H9 (cell line): ENCODE measurements around the gene ZNF175. TPM values are rescaled to one million over a fixed set of nuclear protein-coding genes. Genes with fewer than 3 reads are reported as not detected.

Experiments used
- DNase-seq: peaks from one replicate; pipeline ENCODE4 v3.0.0-alpha.2; 2017
- H2AFZ ChIP-seq: one replicate; pipeline ENCODE4 v1.6.1; 2013; ENCODE audit warnings: mild to moderate bottlenecking, low read length, control low read depth, moderate library complexity
- H2AK5ac ChIP-seq: 2 replicates; pipeline ENCODE4 v1.6.1; 2013; ENCODE audit warnings: low read length, control low read depth, mixed read lengths; ENCODE audit not compliant: insufficient read length
- H2BK120ac ChIP-seq: one replicate; pipeline ENCODE4 v1.6.1; 2013; ENCODE audit warnings: low read depth, mild to moderate bottlenecking, low read length, control low read depth, inconsistent platforms; ENCODE audit not compliant: poor library complexity, severe bottlenecking
- H2BK12ac ChIP-seq: 2 replicates; pipeline ENCODE4 v1.6.1; 2013; ENCODE audit warnings: low read length, control low read depth, mixed read lengths, low read depth; ENCODE audit not compliant: insufficient read length
- H2BK15ac ChIP-seq: 2 replicates; pipeline ENCODE4 v1.6.1; 2013; ENCODE audit warnings: low read depth, low read length, control low read depth
- H2BK20ac ChIP-seq: one replicate; pipeline ENCODE4 v1.6.1; 2013; ENCODE audit warnings: low read depth, mild to moderate bottlenecking, low read length, control low read depth, inconsistent platforms; ENCODE audit not compliant: poor library complexity, severe bottlenecking
- H2BK5ac ChIP-seq: 2 replicates; pipeline ENCODE4 v1.6.1; 2013; ENCODE audit warnings: low read length, control low read depth, mixed read lengths; ENCODE audit not compliant: insufficient read length
- H3K14ac ChIP-seq: 2 replicates; pipeline ENCODE4 v1.6.1; 2013; ENCODE audit warnings: low read length, control low read depth; ENCODE audit not compliant: insufficient read depth
- H3K18ac ChIP-seq: 2 replicates; pipeline ENCODE4 v1.6.1; 2013; ENCODE audit warnings: low read depth, mild to moderate bottlenecking, mixed read lengths, low read length, control low read depth; ENCODE audit not compliant: insufficient read length
- H3K23ac ChIP-seq: 2 replicates; pipeline ENCODE4 v1.6.1; 2013; ENCODE audit warnings: low read length, control low read depth, mixed read lengths, low read depth; ENCODE audit not compliant: insufficient read length
- H3K23me2 ChIP-seq: 2 replicates; pipeline ENCODE4 v1.6.1; 2013; ENCODE audit warnings: low read depth, mild to moderate bottlenecking, mixed read lengths, low read length, control low read depth; ENCODE audit not compliant: insufficient read length, poor library complexity, severe bottlenecking
- H3K27ac ChIP-seq: 2 replicates; pipeline ENCODE4 v1.5.1; 2013; ENCODE audit warnings: low read length, control low read depth, mixed read lengths, low read depth; ENCODE audit not compliant: insufficient read length
- H3K27me3 ChIP-seq: 2 replicates; pipeline ENCODE4 v1.6.1; 2013; ENCODE audit warnings: low read length, control low read depth, inconsistent platforms; ENCODE audit not compliant: insufficient read depth
- H3K4ac ChIP-seq: 2 replicates; pipeline ENCODE4 v1.6.1; 2013; ENCODE audit warnings: low read depth, mild to moderate bottlenecking, control low read depth, inconsistent platforms, low read length, moderate library complexity
- H3K4me1 ChIP-seq: 2 replicates; pipeline ENCODE4 v1.6.1; 2013; ENCODE audit warnings: low read length, control low read depth, inconsistent platforms; ENCODE audit not compliant: insufficient read depth
- H3K4me2 ChIP-seq: 2 replicates; pipeline ENCODE4 v1.6.1; 2013; ENCODE audit warnings: low read length, control low read depth, mixed read lengths; ENCODE audit not compliant: insufficient read length, insufficient read depth
- H3K56ac ChIP-seq: 2 replicates; pipeline ENCODE4 v1.6.1; 2013; ENCODE audit warnings: low read depth, mild to moderate bottlenecking, mixed read lengths, low read length, control low read depth; ENCODE audit not compliant: insufficient read length
- H3K79me1 ChIP-seq: 2 replicates; pipeline ENCODE4 v1.6.1; 2013; ENCODE audit warnings: low read depth, mild to moderate bottlenecking, moderate library complexity, low read length, control low read depth, inconsistent platforms; ENCODE audit not compliant: insufficient read depth, poor library complexity, severe bottlenecking
- H3K79me2 ChIP-seq: 2 replicates; pipeline ENCODE4 v1.6.1; 2013; ENCODE audit warnings: low read length, control low read depth, inconsistent platforms; ENCODE audit not compliant: insufficient read depth
- H3K9ac ChIP-seq: 2 replicates; pipeline ENCODE4 v1.6.1; 2013; ENCODE audit warnings: low read length, control low read depth, mixed read lengths; ENCODE audit not compliant: insufficient read length; ENCODE audit errors: extremely low read depth
- H3K9me3 ChIP-seq: one replicate; pipeline ENCODE4 v1.6.1; 2013; ENCODE audit warnings: low read depth, low read length, inconsistent platforms; ENCODE audit not compliant: control insufficient read depth
- H3T11ph ChIP-seq: one replicate; pipeline ENCODE4 v1.6.1; 2013; ENCODE audit warnings: mild to moderate bottlenecking, low read length, control low read depth, inconsistent platforms
- H4K20me1 ChIP-seq: one replicate; pipeline ENCODE4 v1.6.1; 2013; ENCODE audit not compliant: control insufficient read depth, insufficient read length, insufficient read depth
- H4K5ac ChIP-seq: 2 replicates; pipeline ENCODE4 v1.6.1; 2013; ENCODE audit warnings: low read depth, mild to moderate bottlenecking, mixed read lengths, low read length, control low read depth; ENCODE audit not compliant: insufficient read length
- H4K8ac ChIP-seq: replicated peaks from 2 replicates; pipeline ENCODE4 v1.6.1; 2013; ENCODE audit warnings: low read length, control low read depth, mixed read lengths, low read depth; ENCODE audit not compliant: insufficient read length
- H4K91ac ChIP-seq: 2 replicates; pipeline ENCODE4 v1.6.1; 2013; ENCODE audit warnings: low read depth, mild to moderate bottlenecking, moderate library complexity, mixed read lengths, low read length, control low read depth; ENCODE audit not compliant: insufficient read length
- H3K27ac Mint-ChIP-seq, 3 experiments: 2 replicates in 2 of 3; 3 replicates in 1 of 3; pipeline ENCODE4 v1.8.0; 2020 to 2021; ENCODE audit warnings: mixed read lengths in 3 of 3, mild to moderate bottlenecking in 1 of 3, moderate library complexity in 1 of 3
- H3K27me3 Mint-ChIP-seq: 2 replicates; pipeline ENCODE4 v1.8.0; 2021; ENCODE audit warnings: low read depth, mild to moderate bottlenecking, moderate library complexity, mixed read lengths
- H3K36me3 Mint-ChIP-seq, 3 experiments: 2 replicates in 2 of 3; 3 replicates in 1 of 3; pipeline ENCODE4 v1.8.0; 2020 to 2021; ENCODE audit warnings: low read depth in 3 of 3, mixed read lengths in 3 of 3; ENCODE audit not compliant: insufficient read depth in 1 of 3
- H3K4me1 Mint-ChIP-seq, 2 experiments: 2 replicates each; pipeline ENCODE4 v1.8.0; 2020; ENCODE audit warnings: mixed read lengths in 2 of 2
- H3K4me3 Mint-ChIP-seq, 2 experiments: 2 replicates in 1 of 2; 3 replicates in 1 of 2; pipeline ENCODE4 v1.8.0; 2020 to 2021; ENCODE audit warnings: mild to moderate bottlenecking in 2 of 2, mixed read lengths in 2 of 2, moderate library complexity in 1 of 2
- H3K9me3 Mint-ChIP-seq, 2 experiments: 2 replicates in 1 of 2; 3 replicates in 1 of 2; pipeline ENCODE4 v1.8.0; 2020; ENCODE audit warnings: mild to moderate bottlenecking in 2 of 2, mixed read lengths in 2 of 2, moderate library complexity in 1 of 2
- WGBS: extraction: QIAGEN DNeasy Blood & Tissue Kit; methylation state at CpG from one replicate; pipeline ENCODE4 v1.1.7; 2013; ENCODE audit warnings: missing lambda C conversion rate, low lambda C conversion rate, mixed read lengths; ENCODE audit not compliant: insufficient read length; ENCODE audit errors: extremely low coverage; 5-methylcytosine and 5-hydroxymethylcytosine counted together
- total RNA-seq: library from RNA; stranded (reverse); gene quantifications from 2 replicates; pipeline ENCODE4 v1.2.1, GENCODE V29; 2021
- TF ChIP-seq, protein P1 (sequence below): fragments of 200-600 bp; sonication (generic); conservative IDR thresholded peaks from 3 replicates; pipeline ENCODE4 v1.8.0; 2021; ENCODE audit warnings: antibody characterized with exemption, mild to moderate bottlenecking

ZNF175 gene
- total RNA-seq, 1 experiment from 2014 or later, result 10.7 TPM

DNA sequence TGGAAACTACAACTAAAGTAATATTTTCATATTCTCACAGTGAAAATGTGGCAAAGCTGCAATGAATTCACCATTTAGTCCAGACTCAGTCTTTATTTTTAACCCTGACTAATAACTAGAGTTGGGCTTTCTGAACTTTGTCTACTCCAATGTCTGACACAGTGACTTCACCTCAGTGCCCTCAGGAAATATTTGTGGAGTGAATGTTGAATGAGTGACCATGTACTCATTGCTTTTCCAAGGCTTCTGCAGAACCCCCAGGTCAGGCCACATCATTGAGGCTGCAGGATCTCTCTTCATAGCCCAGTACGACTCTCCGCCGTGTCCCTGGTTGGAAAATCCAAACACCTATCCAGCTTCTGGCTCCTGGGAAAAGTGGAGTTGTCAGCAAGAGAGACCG is 1.8 kb downstream of the ZNF175 start:
- Histone ChIP-seq H3K18ac (no peak overlapping the region), H3K23me2 (peaks cover 6% of the 10 kb centered on the region), H2BK20ac (no peak overlapping the region), H3K4me1 (no peaks in the 10 kb centered on the region), H2BK12ac (no peak overlapping the region), H4K20me1 (no peaks in the 10 kb centered on the region), H3K14ac (no peak overlapping the region), H2BK5ac (no peak overlapping the region), H4K8ac (no peak overlapping the region), H2AFZ (no peak overlapping the region), H3K27ac (no peak overlapping the region), H3K56ac (no peak overlapping the region), H3K9ac (no peak overlapping the region), H3T11ph (no peak overlapping the region), H3K4me2 (no peak overlapping the region), H3K23ac (no peak overlapping the region), H2BK120ac (no peak overlapping the region), H3K79me1 (no peaks in the 10 kb centered on the region), H3K27me3 (no peaks in the 10 kb centered on the region), H2AK5ac (no peak overlapping the region), H3K9me3 (no peaks in the 10 kb centered on the region), H2BK15ac (no peak overlapping the region), H4K91ac (no peak overlapping the region), H3K4ac (no peak overlapping the region), H4K5ac (no peak overlapping the region), H3K79me2 (no peaks in the 10 kb centered on the region; the same call in 1 of the 2 replicates)
- TF ChIP-seq, protein P1, sequence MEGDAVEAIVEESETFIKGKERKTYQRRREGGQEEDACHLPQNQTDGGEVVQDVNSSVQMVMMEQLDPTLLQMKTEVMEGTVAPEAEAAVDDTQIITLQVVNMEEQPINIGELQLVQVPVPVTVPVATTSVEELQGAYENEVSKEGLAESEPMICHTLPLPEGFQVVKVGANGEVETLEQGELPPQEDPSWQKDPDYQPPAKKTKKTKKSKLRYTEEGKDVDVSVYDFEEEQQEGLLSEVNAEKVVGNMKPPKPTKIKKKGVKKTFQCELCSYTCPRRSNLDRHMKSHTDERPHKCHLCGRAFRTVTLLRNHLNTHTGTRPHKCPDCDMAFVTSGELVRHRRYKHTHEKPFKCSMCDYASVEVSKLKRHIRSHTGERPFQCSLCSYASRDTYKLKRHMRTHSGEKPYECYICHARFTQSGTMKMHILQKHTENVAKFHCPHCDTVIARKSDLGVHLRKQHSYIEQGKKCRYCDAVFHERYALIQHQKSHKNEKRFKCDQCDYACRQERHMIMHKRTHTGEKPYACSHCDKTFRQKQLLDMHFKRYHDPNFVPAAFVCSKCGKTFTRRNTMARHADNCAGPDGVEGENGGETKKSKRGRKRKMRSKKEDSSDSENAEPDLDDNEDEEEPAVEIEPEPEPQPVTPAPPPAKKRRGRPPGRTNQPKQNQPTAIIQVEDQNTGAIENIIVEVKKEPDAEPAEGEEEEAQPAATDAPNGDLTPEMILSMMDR, result no peak
- DNase-seq, result no peak
- Mint-ChIP-seq H3K9me3 (peaks cover 0 to 9% of the 10 kb centered on the region in 2 experiments; a peak in 2 of 5 replicates), H3K27me3 (peaks cover 8% of the 10 kb centered on the region), H3K4me3 (no peak overlapping the region), H3K36me3 (peaks cover 6 to 20% (median 19%) of the 10 kb centered on the region in 3 experiments; a peak in 5 of 7 replicates), H3K4me1 (peaks cover 8 to 12% of the 10 kb centered on the region in 2 experiments), H3K27ac (no peak overlapping the region)
- no CpG with 5 or more reads among the region's 4 CpGs for WGBS
